Stimulated activated CD8-positive, alpha-beta memory T cell treated with anti-CD3 and anti-CD28 coated beads, Interleukin-4, amount 100 ng/mL, for 1 hour (primary cell): ENCODE data around the gene ZFP14.
"Not testable (repeated sequence)": the region's sequence is repeated elsewhere in the genome, so short reads cannot be mapped to it uniquely, and the experiment has no call there.

ENCODE experiments used
- DNase-seq, 2 donors: peaks; one replicate each; pipeline ENCODE4 v3.0.0-alpha.2; 2020; ENCODE audit warnings: low read depth in 2 of 2, low spot score in 1 of 2

The ZFP14 gene

DNA sequence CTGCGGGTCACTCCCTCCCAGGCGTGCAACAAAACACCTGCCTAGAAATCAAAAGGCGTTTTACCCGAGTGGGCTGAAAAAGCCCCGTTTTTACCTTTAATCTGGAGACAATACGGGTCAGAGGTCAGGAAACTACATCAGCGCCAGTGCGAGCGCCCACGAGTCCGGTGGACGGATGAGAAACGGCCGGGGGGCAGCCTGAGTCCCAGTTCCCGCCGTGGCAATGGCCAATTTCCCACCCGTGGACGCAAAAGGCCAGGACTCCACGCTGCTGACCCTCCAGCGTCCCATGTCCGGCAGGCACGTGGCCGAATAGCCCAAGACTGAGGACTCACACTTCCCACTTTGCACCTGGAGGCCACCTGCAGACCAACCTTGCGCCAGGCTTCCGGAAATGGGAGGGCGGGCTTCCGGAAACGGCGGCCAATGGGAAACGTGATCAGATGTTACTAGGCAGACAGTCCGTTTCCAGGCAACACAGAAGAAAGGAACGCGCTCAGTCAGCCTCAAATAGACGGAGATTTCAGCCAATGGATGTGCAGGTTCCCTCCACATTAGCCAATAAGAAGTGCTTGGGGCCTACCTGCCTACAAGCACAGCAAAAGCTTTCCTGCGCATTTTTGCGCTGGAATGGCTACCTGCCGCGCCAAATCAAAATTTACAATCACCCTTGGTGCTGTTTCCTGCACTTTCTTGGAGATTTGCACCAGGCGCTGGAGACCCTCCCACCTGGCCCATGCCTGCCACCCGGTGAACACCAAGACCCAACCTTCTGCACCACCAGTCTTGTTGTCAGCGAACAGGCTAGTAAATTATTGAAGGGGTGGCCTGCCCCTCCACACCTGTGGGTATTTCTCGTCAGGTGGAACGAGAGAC, 47.4 kb downstream of the ZFP14 start:
- peak; percentile 5 to 32 for DNase-seq

DNA sequence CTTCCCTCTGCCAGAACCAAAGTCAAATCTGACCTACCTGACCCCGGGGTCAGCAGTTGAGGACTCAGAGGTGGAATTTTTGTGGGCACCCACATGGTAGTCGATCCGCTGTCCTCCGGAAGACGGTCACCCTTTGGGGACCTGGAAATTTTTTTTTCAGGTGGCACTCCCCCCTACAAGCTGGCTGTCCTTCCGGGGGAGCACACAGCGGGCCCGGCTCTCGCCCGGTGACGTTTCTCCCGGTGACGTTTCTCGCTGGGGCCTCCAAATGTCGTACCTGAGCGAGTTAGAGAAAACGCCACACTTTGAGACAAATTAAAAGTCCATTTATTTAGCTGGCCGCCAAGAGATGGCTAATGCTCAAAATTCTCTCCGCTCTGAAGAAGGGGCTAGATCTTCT, 48.8 kb downstream of the ZFP14 start:
- no peak for DNase-seq

DNA sequence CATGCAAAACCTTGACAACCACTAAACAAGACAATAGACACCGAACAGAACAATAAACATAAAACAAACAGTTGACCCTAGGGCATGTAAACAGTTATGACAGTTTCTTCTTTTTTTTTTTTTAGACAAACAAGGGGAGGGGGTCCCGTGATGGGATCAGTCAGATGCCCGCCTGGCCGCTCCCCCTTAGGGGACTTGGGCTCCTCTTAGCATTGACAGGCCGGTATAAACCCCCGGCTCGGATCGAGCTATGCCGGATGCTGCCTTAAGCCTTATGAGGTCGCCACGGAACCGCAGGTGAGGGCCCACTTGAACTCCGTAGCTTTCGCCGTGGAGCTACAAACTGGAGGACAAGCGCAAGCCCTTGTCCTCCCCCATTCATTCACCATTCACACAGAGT, 49.5 kb downstream of the ZFP14 start:
- DNase-seq: not testable (repeated sequence)

DNA sequence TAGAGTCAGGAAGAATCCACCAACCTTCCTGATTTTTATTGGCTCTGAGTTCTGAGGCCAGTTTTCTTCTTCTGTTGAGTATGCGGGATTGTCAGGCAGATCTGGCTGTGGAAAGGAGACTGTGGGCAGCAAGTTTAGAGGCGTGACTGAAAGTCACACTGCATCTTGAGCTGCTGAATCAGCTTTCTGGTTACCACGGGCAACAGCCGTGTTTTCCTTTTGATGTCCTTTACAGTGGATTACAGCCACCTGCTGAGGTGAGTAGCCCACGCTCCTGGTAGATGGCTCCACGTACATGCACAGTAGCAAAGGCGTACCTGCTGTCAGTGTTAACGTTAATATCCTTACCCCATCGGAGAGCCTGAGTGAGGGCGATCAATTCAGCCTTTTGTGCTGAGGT, 52.4 kb downstream of the ZFP14 start:
- DNase-seq: not testable (repeated sequence)

DNA sequence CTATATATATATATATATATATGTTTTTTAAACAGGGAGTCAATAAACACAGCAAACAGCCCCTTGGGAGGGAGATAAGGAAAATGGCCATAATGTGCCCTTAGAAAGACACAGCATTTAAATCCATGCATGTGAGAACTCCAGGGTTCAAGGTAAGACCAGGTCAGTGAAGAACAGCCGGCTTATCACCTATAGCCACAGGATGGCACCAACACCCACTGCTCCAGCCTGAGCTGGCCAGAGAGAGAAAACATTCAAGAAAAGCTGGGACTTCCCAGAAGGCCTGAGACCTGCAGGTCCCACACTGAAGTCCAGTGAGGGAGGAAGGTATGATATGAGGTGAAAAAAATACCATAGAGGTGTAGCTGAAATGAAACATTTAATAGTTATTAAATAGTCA, 63.8 kb downstream of the ZFP14 start:
- not testable (repeated sequence) for DNase-seq

DNA sequence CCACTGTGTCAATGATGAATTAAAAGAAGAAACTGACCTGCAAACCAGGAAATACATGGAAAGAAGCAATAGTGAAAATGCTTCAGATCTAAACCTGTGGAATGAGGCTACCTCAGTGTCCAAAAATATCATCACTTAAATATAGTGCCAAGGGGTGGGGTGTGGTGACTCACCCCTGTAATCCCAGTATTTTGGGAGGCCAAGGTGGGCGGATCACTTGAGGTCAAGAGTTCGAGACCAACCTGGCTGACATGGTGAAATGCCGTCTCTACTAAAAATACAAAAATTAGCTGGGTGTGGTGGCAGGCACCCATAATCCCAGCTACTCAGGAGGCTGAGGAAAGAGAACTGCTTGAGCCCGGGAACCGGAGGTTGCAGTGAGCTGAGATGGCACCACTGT, 64.9 kb downstream of the ZFP14 start:
- DNase-seq: not testable (repeated sequence)

DNA sequence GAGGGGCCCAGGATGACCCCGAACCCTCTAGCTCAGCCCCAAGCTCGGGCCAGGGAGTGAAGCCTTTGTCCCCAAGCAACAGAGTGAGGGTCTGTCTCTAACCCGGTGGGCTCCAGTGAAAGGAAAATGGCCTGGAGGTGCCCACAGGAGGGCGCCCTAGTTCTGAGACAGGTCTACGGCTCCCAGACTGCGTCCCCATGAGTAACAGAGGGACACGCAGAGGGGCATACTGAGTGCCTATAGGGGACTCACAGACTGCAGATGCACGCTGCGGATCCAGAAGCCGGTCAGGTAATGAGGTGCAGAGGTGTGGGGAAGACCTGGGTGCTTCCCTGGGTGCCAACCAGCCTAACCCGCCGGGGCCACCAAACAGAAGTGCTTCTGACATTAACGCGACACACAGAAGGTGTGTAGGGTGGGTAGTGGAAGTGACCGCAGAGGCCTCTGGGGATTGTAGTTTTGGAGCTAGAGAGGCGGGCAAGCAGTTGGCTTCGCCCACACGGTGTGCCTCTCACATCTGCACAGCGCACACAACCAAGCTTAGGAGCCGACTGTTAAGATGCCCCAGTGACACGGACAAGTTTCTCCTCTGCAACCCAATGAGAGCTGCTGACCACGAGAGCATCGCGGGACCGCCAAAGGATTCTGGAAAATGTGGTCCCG, 67.8 kb downstream of the ZFP14 start:
- DNase-seq: not testable (repeated sequence)

DNA sequence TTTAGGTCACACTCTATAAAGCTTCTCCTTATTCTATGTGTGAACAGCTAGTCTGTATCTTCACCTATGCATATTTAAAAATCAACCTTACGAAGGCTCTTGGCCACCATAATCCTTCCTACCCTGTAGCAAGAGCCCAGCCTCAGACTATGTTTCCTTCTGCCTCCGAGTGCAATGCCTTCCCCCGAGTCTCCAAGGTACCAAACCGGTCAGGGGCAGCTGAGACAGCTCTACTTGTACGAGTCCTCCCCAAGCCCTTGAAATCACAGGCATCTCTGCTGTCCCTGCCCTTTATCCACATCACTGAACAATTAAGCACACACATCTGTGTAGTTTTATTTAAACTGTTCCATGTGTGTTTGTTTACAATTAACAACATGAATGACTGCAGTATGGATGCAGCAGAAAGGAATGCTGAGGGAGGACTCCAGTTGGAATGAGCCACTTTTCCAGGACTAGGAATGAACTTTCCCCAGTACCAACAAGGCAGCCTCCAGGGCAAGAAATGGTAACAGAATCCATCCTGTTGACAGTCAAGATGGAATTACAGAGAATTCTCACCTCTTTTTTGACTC, 68.5 kb downstream of the ZFP14 start:
- DNase-seq: not testable (repeated sequence)

DNA sequence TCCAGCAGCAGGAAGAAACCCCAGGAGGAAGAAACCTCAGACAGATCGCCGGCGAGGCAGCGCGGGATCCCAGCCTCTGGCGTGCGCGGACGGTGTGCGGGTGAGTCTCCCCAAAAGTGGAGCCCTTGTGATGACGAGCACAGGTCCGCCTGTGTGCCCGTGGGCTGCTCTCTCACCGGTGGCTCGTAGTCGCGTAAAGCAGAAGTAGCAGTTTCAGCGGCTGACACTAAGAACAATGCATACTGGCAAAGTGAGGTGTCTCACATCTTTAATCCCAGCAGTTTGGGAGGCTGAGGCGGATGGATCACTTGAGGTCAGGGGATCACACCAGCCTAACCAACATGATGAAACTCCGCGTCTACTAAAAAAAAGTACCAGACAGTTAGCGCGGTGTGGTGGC, 69.2 kb downstream of the ZFP14 start:
- DNase-seq: not testable (repeated sequence)

DNA sequence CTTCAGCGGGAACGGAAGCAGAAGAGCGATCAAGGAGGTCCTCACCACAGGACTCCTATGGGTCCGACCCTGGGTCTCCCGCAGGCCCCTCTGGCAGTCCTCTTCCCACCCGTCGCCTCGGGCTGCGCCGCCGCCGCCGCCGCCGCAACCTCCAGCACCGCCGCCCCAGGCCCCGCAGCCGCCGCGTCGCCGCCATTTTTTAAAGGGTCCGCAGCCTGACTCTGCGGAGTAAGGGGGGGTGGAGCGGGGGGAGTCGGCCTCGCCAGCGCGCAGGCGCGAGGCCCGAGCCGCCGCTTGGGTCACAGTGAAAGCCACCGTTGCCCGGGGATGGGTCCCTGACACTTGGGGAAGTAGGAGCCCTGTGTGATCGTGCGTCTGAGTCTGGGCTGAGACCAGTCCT, 69.7 kb downstream of the ZFP14 start:
- not testable (repeated sequence) for DNase-seq

DNA sequence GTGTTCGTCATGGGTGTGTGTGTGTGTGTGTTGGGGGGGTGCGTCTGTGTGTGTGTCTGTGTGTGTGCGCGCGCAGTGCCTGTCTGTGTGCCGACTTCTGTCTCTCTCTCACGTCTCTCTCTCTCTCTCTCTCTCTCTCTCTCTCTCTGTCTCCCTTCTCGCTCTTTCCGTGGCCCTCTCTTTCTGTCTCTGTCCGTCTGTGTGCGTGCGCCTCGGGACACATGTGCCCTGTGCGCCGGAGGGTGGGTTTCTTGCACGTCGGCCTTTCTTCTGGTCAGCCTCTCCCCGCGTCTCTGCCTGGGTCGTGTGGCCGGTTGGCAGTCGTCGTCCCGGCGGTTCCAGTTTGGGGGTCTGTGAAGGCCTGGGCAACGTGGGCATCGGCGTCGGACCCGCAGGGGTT, 86.7 kb downstream of the ZFP14 start:
- not testable (repeated sequence) for DNase-seq
